Activated naive CD4-positive, alpha-beta T cell treated with anti-CD3 and anti-CD28 coated beads for 36 hours (primary cell): ENCODE measurements around the gene UBASH3B. TPM values are rescaled to one million over a fixed set of nuclear protein-coding genes. Genes with fewer than 3 reads are reported as not detected.

Experiments used
- CTCF ChIA-PET: fragments of 350-600 bp; sonication (Branson Sonifier 250); formaldehyde crosslinking; loops from one replicate; lab custom pipeline; 2021; ENCODE audit warnings: antibody characterized with exemption; lab: Charles Lee
- DNase-seq: peaks from one replicate; pipeline ENCODE4 v3.0.0-alpha.2; 2020
- H3K27ac Mint-ChIP-seq: one replicate; pipeline ENCODE4 v1.8.0; 2021; ENCODE audit warnings: mild to moderate bottlenecking, mixed read lengths
- H3K27me3 Mint-ChIP-seq: one replicate; pipeline ENCODE4 v1.8.0; 2021; ENCODE audit warnings: low read depth, mixed read lengths
- H3K36me3 Mint-ChIP-seq: one replicate; pipeline ENCODE4 v1.8.0; 2021; ENCODE audit warnings: low read depth, mixed read lengths
- H3K4me1 Mint-ChIP-seq: one replicate; pipeline ENCODE4 v1.8.0; 2021; ENCODE audit warnings: low read depth, mixed read lengths
- H3K4me3 Mint-ChIP-seq: one replicate; pipeline ENCODE4 v1.8.0; 2021; ENCODE audit warnings: mild to moderate bottlenecking, moderate library complexity, mixed read lengths
- H3K9me3 Mint-ChIP-seq: one replicate; pipeline ENCODE4 v1.8.0; 2021; ENCODE audit warnings: mixed read lengths
- intact Hi-C: fragments of 100-400 bp; cut with micrococcal nuclease; formaldehyde crosslinking; loops from one replicate; pipeline ENCODE4 v1.15.1; 2023
- total RNA-seq, 2 experiments: library from RNA; stranded (reverse); gene quantifications; one replicate each; pipeline ENCODE4 v1.2.3, GENCODE V29; 2021

The UBASH3B gene
- total RNA-seq, 2 experiments from 2014 or later = 17.9 to 21.1 TPM

GRCh38 chr11:122681735-122682134, 26.2 kb downstream of the UBASH3B start:
- intact Hi-C loops = no loop called here
- Mint-ChIP-seq H3K27ac (no peak overlapping the region), H3K9me3 (no peaks in the 10 kb centered on the region), H3K4me1 (peaks cover 34% of the 10 kb centered on the region), H3K27me3 (no peaks in the 10 kb centered on the region), H3K4me3 (no peak overlapping the region), H3K36me3 (no peaks in the 10 kb centered on the region)
- peak; percentile 18 for DNase-seq
- CTCF ChIA-PET = no interaction called here

- intact Hi-C loops = no loop called here
- no peak for DNase-seq
- H3K4me3 Mint-ChIP-seq = no peak overlapping the region
- H3K4me1 Mint-ChIP-seq = peaks cover 34% of the 10 kb centered on the region
- no peaks in the 10 kb centered on the region for H3K9me3 Mint-ChIP-seq
- H3K27me3 Mint-ChIP-seq = no peaks in the 10 kb centered on the region
- CTCF ChIA-PET = interaction anchor here (1.0 kb wide), 1 partner anchor 15 kb away, joined by 3 read pairs; no protein-coding TSS in a partner anchor
- H3K27ac Mint-ChIP-seq = no peak overlapping the region
- no peaks in the 10 kb centered on the region for H3K36me3 Mint-ChIP-seq
Observed at GRCh38 chr11:122682464-122682863, 26.9 kb downstream of the UBASH3B start.

GRCh38 chr11:122685041-122685440, 29.5 kb downstream of the UBASH3B start:
- H3K9me3 Mint-ChIP-seq = no peaks in the 10 kb centered on the region
- no peak for DNase-seq
- no peaks in the 10 kb centered on the region for H3K36me3 Mint-ChIP-seq
- peaks cover 44% of the 10 kb centered on the region for H3K4me1 Mint-ChIP-seq
- H3K27ac Mint-ChIP-seq = no peak overlapping the region
- CTCF ChIA-PET = interaction anchor here (1.1 kb wide), 1 partner anchor 11 kb away, joined by 5 read pairs; no protein-coding TSS in a partner anchor
- intact Hi-C loops = no loop called here
- no peaks in the 10 kb centered on the region for H3K27me3 Mint-ChIP-seq
- no peak overlapping the region for H3K4me3 Mint-ChIP-seq

- H3K27me3 Mint-ChIP-seq = no peaks in the 10 kb centered on the region
- H3K4me3 Mint-ChIP-seq = no peak overlapping the region
- CTCF ChIA-PET = interaction anchor here (0.7 to 1.1 kb wide), 4 partner anchors 10 to 1073 kb away, joined by 3 to 5 read pairs (median 4); no protein-coding TSS in a partner anchor
- no peaks in the 10 kb centered on the region for H3K36me3 Mint-ChIP-seq
- no peaks in the 10 kb centered on the region for H3K9me3 Mint-ChIP-seq
- no peak for DNase-seq
- no peak overlapping the region for H3K27ac Mint-ChIP-seq
- H3K4me1 Mint-ChIP-seq = peaks cover 49% of the 10 kb centered on the region
- intact Hi-C loops = no loop called here
Observed at GRCh38 chr11:122686111-122686510, 30.6 kb downstream of the UBASH3B start.

GRCh38 chr11:122690384-122690783, 34.9 kb downstream of the UBASH3B start:
- CTCF ChIA-PET = interaction anchor here (1.0 to 1.5 kb wide), 5 partner anchors 10 to 44 kb away, joined by 3 to 4 read pairs (median 3); no protein-coding TSS in a partner anchor
- H3K36me3 Mint-ChIP-seq = no peaks in the 10 kb centered on the region
- H3K27ac Mint-ChIP-seq = peak overlapping the region; percentile 82
- intact Hi-C loops = no loop called here
- H3K27me3 Mint-ChIP-seq = no peaks in the 10 kb centered on the region
- DNase-seq = peak; percentile 26
- peak overlapping the region; percentile 47 for H3K4me3 Mint-ChIP-seq
- H3K9me3 Mint-ChIP-seq = no peaks in the 10 kb centered on the region
- H3K4me1 Mint-ChIP-seq = peaks cover 70% of the 10 kb centered on the region

- no peaks in the 10 kb centered on the region for H3K27me3 Mint-ChIP-seq
- H3K36me3 Mint-ChIP-seq = peaks cover 2% of the 10 kb centered on the region
- H3K4me3 Mint-ChIP-seq = peak overlapping the region; percentile 47
- intact Hi-C loops = no loop called here
- CTCF ChIA-PET = interaction anchor here (0.7 to 1.5 kb wide), 11 partner anchors 11 to 162 kb away, joined by 3 to 4 read pairs (median 3); no protein-coding TSS in a partner anchor
- peak; percentile 32 for DNase-seq
- peaks cover 72% of the 10 kb centered on the region for H3K4me1 Mint-ChIP-seq
- H3K9me3 Mint-ChIP-seq = no peaks in the 10 kb centered on the region
- peak overlapping the region; percentile 82 for H3K27ac Mint-ChIP-seq
Observed at GRCh38 chr11:122690801-122691548, 35.5 kb downstream of the UBASH3B start.

GRCh38 chr11:122691549-122692150, 36.1 kb downstream of the UBASH3B start:
- H3K27me3 Mint-ChIP-seq = no peaks in the 10 kb centered on the region
- intact Hi-C loops = no loop called here
- no peaks in the 10 kb centered on the region for H3K9me3 Mint-ChIP-seq
- peak overlapping the region; percentile 47 for H3K4me3 Mint-ChIP-seq
- DNase-seq = peak; percentile 28
- H3K36me3 Mint-ChIP-seq = peaks cover 2% of the 10 kb centered on the region
- peak overlapping the region; percentile 82 for H3K27ac Mint-ChIP-seq
- CTCF ChIA-PET = interaction anchor here (0.5 to 1.5 kb wide), 10 partner anchors 18 to 591 kb away, joined by 3 to 4 read pairs (median 3); no protein-coding TSS in a partner anchor
- peaks cover 70% of the 10 kb centered on the region for H3K4me1 Mint-ChIP-seq

GRCh38 chr11:122692444-122692843, 36.9 kb downstream of the UBASH3B start:
- no peak for DNase-seq
- intact Hi-C loops = no loop called here
- Mint-ChIP-seq H3K27me3 (no peaks in the 10 kb centered on the region), H3K4me1 (peaks cover 71% of the 10 kb centered on the region), H3K4me3 (no peak overlapping the region), H3K9me3 (no peaks in the 10 kb centered on the region), H3K27ac (peak overlapping the region; percentile 17), H3K36me3 (peaks cover 2% of the 10 kb centered on the region)
- CTCF ChIA-PET = interaction anchor here (1.5 kb wide), 1 partner anchor 64 kb away, joined by 4 read pairs; no protein-coding TSS in a partner anchor

GRCh38 chr11:122695076-122695615, 39.6 kb downstream of the UBASH3B start:
- H3K4me1 Mint-ChIP-seq = peaks cover 82% of the 10 kb centered on the region
- H3K4me3 Mint-ChIP-seq = no peak overlapping the region
- no peaks in the 10 kb centered on the region for H3K27me3 Mint-ChIP-seq
- peaks cover 2% of the 10 kb centered on the region for H3K36me3 Mint-ChIP-seq
- H3K27ac Mint-ChIP-seq = no peak overlapping the region
- DNase-seq = no peak
- CTCF ChIA-PET = interaction anchor here (2.2 kb wide), 1 partner anchor 50 kb away, joined by 9 read pairs; no protein-coding TSS in a partner anchor
- H3K9me3 Mint-ChIP-seq = no peaks in the 10 kb centered on the region
- intact Hi-C loops = loop anchor here (5.0 kb wide), 3 partner anchors 157 to 1233 kb away; no protein-coding TSS in a partner anchor

GRCh38 chr11:122696662-122697061, 41.1 kb downstream of the UBASH3B start:
- Mint-ChIP-seq H3K4me1 (peaks cover 82% of the 10 kb centered on the region), H3K4me3 (peak overlapping the region; percentile 48), H3K27ac (peak overlapping the region; percentile 78), H3K27me3 (no peaks in the 10 kb centered on the region), H3K9me3 (no peaks in the 10 kb centered on the region), H3K36me3 (peaks cover 2% of the 10 kb centered on the region)
- CTCF ChIA-PET = interaction anchor here (0.7 to 2.5 kb wide), 8 partner anchors 11 to 115 kb away, joined by 3 to 14 read pairs (median 5); partner anchors contain the start of gene UBASH3B
- peak; percentile 77 for DNase-seq
- intact Hi-C loops = loop anchor here (1.0 to 5.0 kb wide), 10 partner anchors 21 to 1234 kb away; partner anchors contain the start of gene HSPA8

- peaks cover 2% of the 10 kb centered on the region for H3K36me3 Mint-ChIP-seq
- DNase-seq = peak; percentile 77
- H3K4me3 Mint-ChIP-seq = peak overlapping the region; percentile 50
- intact Hi-C loops = loop anchor here (1.0 to 5.0 kb wide), 10 partner anchors 22 to 1235 kb away; partner anchors contain the start of gene HSPA8
- no peaks in the 10 kb centered on the region for H3K9me3 Mint-ChIP-seq
- H3K27me3 Mint-ChIP-seq = no peaks in the 10 kb centered on the region
- H3K4me1 Mint-ChIP-seq = peaks cover 77% of the 10 kb centered on the region
- H3K27ac Mint-ChIP-seq = peak overlapping the region; percentile 78
- CTCF ChIA-PET = interaction anchor here (0.9 to 2.5 kb wide), 4 partner anchors 22 to 57 kb away, joined by 3 to 14 read pairs (median 4); no protein-coding TSS in a partner anchor
Observed at GRCh38 chr11:122697636-122698167, 42.2 kb downstream of the UBASH3B start.
